Skin epidermis (tissue), 12 donors: ENCODE results near the gene ATP5MK.
"Not testable (repeated sequence)": the region's sequence is repeated elsewhere in the genome, so short reads cannot be mapped to it uniquely, and the experiment has no call there.

Experiments used
- H3K27ac ChIP-seq, 21 experiments: fragments of 200-600 bp; sonication (generic) in 11 of 21; one replicate each; pipeline ENCODE4 v1.5.0; 2020; ENCODE audit warnings: mild to moderate bottlenecking in 3 of 21, inconsistent platforms in 2 of 21, moderate library complexity in 2 of 21
- H3K4me3 ChIP-seq, 7 experiments: fragments of 200-600 bp; sonication (generic) in 2 of 7; one replicate each; pipeline ENCODE4 v1.5.0; 2020; ENCODE audit warnings: inconsistent platforms in 2 of 7, mild to moderate bottlenecking in 2 of 7, moderate library complexity in 1 of 7

ATP5MK gene, protein sequence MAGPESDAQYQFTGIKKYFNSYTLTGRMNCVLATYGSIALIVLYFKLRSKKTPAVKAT

DNA sequence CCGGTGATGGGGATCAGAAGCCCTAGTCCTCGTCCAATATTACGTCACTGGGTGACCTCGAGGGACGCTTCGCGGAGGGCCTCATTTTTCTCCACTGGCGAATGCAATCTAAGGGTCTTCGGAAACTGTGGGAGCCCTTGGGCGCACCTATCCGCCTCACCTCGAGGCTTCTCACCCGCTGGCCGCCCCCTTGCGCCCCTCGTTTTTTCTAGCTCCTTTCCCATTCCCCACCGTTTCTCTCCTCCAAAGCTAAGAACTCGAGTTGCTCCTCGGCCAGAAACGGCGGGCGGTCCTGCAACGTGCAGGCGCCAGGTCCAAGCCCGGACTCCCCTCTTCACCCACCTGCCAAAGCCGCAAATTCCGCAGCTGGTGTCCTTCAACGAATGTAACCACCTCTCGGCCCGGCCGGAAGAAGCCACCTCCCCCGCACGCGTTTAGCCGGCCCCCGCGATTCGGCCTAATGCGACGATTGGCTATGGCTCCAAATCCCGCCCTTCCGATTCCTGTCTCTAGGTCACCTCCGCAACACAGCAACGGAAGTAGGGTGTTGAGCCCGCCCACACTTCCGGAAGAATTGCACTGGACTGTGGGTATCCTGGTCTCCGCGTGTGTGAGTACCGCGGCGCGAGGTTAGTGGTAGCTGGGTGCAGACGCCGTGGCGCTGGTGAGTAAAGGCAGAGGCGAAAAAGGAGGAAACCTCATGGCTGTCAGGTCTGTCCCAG is at the start of gene ATP5MK, which contains the start of gene PDCD11:
Gene ATP5MK, minus strand, starts transcription at position 409 of the 722 bp plus-strand sequence. CDS start 4,018 bp downstream, outside the sequence.
Gene PDCD11, plus strand, starts transcription at position 560 of the 722 bp plus-strand sequence. CDS start 1,801 bp downstream, outside the sequence.
- Histone ChIP-seq H3K27ac (peak within 1 kb of the TSS; percentile 55 to 97 (median 87)), H3K4me3 (peak within 1 kb of the TSS; percentile 63 to 98 (median 86))

DNA sequence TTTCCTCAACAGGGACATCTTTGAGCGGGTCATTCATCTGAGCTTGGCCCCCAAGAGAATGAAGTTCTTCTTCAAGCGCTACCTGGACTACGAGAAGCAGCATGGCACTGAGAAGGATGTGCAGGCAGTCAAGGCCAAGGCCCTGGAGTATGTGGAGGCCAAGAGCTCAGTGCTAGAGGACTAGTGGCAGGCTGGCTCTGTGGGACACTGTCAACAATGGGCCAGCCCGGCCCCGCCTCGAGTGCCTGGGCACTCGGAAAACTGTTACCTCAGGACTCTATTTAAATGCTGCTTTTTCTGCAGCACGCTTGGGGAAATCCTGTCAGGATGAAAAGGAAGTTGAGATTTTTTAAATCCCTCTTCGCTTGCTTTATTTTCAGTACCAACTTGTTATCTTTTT is 49.1 kb upstream of the ATP5MK start:
- H3K27ac ChIP-seq: peak overlapping the region in 15 of 21 experiments; percentile 5 to 87 (median 68)

DNA sequence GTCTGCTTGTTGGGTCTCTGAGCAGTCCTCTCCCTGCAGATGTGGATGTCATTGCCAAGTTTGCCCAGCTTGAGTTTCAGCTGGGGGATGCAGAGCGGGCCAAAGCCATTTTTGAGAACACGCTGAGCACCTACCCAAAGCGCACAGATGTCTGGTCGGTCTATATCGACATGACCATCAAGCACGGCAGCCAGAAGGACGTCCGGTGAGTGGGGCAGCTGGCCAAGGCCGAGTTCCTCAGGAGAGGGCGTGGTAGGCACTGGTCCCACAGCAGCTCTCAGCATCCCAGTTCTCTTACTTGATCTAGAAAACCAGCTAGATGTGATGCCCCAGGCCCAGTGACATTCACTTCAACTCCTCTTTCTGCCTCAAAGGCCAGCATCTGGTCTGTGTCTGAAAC is 48.2 kb upstream of the ATP5MK start:
- Histone ChIP-seq H3K4me3 (no peak overlapping the region), H3K27ac (peak overlapping the region in 5 of 21 experiments; percentile 0 to 87 (median 72))

More for the DNA sequence above, 49.1 kb upstream of the ATP5MK start:
- no peak overlapping the region for H3K4me3 ChIP-seq

DNA sequence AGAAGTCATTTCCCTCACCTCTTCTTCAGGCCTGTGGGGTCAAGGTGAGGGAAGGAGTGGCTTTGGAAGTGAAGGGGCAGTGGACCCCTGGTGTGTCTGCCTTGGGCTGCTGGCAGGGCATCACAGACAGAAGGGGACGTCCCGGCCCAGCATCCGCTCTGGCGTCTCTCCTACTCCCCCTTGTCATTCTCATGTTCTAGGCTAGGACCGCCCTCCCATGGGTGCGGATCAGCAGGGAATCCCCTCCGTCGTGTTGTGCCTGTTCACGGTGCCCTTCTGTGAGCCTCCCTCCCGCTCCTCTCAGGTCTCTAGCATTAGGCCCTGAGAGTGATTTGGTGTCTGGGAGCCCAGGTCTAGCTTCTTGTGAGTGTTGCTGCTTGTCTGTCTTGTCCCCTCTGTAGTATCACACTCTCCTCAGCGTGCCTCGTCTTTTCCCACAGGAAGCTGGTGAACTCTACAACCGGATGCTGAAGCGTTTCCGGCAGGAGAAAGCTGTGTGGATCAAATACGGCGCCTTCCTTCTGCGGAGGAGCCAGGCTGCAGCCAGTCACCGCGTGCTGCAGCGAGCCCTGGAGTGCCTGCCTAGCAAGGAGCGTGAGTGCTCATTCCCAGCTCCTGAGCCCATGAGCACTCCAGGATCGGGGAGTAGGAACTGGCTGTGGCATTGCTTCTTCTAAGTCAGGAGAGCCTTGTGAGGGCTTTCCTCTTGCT is 47.4 kb upstream of the ATP5MK start:
- H3K4me3 ChIP-seq: no peak overlapping the region
- H3K27ac ChIP-seq: peak overlapping the region in 8 of 21 experiments; percentile 2 to 61 (median 16)

DNA sequence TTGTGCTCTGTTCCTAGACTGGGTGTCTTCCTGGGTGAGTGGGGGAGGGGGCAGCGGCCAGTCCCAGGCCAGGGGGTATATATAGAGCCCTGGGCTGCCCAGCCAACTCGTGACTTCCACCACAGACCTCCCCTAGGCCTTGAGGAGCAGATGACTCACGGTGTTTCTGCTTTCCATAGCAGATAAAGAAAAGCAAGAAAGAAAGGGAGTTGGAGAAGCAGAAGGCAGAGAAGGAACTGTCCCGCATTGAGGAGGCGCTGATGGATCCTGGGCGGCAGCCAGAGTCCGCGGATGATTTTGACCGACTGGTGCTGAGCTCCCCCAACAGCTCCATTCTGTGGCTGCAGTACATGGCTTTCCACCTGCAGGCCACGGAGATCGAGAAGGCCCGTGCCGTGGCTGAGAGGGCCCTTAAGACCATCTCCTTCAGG is 45.8 kb upstream of the ATP5MK start:
- H3K4me3 ChIP-seq: no peak overlapping the region
- H3K27ac ChIP-seq: peak overlapping the region in 12 of 21 experiments; percentile 18 to 63 (median 44)

DNA sequence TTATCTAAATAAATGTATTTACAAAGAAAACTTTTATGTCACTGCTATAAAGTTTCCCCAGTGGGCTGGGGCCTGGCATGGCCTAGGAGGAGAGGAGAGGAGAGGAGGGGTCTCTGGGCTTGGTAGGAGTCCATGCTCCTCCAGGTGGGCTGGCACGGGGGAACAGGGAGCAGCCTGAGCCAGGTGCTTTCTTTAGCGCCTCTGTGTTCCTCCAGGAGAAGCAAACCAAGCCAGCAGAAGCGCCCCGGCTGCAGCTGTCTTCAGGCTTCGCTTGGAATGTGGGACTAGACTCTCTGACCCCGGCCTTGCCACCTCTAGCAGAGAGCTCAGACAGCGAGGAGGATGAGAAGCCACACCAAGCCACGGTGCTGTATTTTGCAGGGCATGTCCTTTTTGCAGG is 45.3 kb upstream of the ATP5MK start:
- no peak overlapping the region for H3K4me3 ChIP-seq
- peak overlapping the region in 10 of 21 experiments; percentile 18 to 61 (median 44) for H3K27ac ChIP-seq

DNA sequence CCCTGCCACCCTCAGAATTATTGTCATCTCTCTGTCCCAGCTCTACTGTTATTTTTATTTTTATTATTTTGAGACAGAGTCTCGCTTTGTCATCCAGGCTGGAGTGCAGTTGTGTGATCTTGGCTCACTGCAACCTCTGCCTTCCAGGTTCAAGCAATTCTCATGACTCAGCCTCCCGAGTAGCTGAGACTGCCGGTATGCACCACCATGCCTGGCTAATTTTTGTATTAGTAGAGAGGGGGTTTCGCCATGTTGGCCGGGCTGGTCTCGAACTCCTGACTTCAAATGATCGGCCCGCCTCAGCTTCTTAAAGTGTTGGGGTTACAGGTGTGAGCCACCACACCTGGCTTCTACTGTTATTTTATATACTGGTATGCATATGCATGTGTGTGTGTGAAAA is 44.9 kb upstream of the ATP5MK start:
- Histone ChIP-seq H3K4me3 (no peak overlapping the region), H3K27ac (peak overlapping the region in 8 of 21 experiments; percentile 18 to 61 (median 44))

DNA sequence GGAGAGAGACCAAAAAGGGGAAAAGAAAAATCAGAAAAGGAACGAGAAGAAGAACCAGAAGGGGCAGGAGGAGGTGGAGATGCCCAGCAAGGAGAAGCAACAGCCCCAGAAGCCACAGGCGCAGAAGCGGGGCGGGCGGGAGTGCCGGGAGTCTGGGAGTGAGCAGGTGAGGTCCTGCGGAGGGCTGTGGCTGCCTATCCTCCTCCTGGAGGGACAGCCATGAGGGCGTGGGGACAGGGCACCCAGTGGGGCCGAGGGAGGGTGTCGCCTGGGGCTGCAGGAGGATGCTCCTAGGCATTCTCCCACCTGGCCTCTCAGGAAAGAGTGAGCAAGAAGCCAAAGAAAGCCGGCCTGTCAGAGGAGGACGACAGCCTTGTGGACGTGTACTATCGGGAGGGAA is 44.1 kb upstream of the ATP5MK start:
- Histone ChIP-seq H3K27ac (no peak overlapping the region), H3K4me3 (no peak overlapping the region)

DNA sequence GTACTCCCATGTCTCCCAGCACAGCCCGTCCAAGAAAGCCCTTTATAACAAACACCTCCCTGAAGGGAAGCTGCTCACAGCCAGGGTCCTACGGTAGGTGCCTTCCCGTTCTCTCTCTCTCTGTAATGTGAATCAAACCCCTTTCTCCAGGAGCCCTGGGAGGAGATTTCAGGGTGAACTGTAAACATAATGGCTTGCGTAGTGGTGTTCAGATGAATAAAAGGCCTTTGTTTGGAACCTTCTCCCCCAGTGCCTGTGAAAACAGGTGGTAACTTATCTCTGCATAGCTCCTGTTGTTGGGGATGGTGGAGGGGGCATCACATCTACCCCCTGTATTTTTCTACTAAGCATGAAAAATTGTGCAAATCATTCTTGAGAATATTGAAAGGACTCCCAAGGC is 43.5 kb upstream of the ATP5MK start:
- no peak overlapping the region for H3K4me3 ChIP-seq
- no peak overlapping the region for H3K27ac ChIP-seq

DNA sequence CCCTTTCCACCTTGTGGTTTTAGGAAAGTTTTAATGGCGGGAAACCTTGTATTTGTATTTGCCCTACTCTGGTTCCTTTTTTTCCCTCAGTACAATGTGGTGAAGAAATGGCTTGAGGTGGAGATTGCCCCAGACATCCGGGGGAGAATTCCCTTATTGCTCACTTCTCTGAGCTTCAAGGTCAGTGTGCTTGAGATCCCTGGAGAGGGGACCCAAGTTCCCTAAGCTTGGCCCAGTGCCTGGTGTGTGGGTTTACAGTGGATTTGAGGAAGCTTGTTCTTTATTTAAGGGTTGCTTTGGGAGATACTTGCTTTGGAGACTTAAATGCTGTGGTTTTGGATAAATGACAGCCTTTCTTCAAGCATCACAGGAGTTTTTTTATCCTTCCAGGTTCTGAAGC is 37.6 kb upstream of the ATP5MK start:
- H3K27ac ChIP-seq: no peak overlapping the region
- no peak overlapping the region for H3K4me3 ChIP-seq

DNA sequence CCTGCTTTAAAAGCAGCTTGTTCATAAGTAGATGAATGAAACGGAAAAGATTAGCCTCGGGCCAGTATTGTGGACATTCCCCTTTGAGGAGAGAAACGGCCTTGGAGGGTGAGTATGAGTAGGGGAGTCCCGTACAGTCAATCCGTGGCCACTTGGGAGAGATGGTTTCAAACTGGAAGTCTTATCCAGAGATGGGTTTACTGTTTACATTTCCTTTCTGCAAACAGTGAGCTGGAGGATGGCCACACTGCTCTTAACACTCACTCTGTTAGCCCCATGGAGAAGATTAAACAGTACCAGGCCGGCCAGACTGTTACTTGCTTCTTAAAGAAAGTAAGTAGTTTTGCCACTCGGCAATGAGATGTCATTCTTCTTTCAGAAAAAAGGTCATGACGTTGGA is 35.6 kb upstream of the ATP5MK start:
- no peak overlapping the region for H3K4me3 ChIP-seq
- no peak overlapping the region for H3K27ac ChIP-seq

DNA sequence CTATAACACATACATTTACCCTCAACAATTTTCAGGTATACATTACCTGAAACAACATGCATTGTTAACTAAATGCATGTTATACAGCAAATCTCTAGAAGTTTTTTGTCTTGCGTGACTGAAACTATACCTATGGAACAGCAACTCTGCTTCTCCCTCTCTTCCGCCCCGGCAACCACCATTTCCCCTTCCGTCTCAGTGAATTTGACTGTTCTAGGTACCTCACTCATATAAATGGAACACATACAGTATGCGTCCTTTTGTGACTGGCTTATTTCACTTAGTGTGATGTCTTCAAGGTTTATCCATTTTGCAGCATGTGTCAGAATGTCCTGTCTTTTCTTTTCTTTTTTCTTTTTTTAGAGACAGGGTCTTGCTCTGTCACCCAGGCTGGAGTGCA is 33.4 kb upstream of the ATP5MK start:
- Histone ChIP-seq H3K27ac (peak overlapping the region in 1 of 21 experiments; percentile 23), H3K4me3 (no peak overlapping the region)

DNA sequence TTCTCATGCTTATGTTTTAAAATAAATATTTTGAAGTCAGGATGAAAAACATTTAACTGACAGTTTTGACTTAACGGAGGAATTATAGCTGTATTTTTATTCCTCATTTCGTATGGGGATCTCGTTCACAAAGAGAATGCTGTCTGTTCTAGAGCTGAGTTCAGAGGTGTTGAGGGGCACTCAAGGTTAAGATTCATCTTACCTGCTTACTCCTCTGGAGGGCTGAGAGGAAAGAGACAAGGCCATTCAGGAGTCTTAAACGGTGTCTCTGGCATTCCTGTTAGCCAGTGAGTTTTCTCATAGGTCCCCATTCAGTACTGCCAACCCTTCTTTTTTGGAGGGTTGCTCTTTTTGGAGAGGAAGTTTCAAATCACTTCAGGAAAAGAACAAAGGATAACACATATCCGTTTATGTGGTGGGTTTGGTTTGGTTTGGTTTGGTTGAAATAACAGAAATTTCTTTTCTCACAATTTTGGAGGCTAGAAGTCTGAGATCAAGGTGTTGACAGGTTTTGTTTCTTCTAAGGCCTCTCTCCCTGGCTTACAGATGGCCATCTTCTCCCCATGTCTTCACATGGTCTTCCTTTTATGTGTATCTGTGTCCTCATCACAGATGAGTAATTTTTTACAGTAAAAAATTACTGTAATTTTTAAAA is 32.8 kb upstream of the ATP5MK start:
- Histone ChIP-seq H3K4me3 (no peak overlapping the region), H3K27ac (peak overlapping the region in 1 of 21 experiments; percentile 23)

DNA sequence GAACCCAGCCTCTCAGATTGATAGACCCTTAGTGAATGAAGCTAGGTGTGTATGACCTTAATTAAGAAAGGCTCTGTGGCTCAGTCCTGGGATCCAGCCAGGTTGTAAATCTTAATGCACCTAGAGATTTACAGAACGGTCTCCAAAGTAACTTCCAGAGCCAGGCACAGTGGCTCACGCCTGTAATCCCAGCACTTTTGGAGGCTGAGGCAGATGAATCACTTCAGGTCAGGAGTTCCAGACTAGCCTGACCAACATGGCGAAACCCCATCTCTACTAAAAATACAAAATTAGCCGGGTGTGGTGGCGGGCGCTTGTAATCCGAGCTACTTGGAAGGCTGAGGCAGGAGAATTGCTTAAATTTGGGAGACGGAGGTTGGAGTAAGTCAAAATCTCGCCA is 31.6 kb upstream of the ATP5MK start:
- no peak overlapping the region for H3K4me3 ChIP-seq
- no peak overlapping the region for H3K27ac ChIP-seq

DNA sequence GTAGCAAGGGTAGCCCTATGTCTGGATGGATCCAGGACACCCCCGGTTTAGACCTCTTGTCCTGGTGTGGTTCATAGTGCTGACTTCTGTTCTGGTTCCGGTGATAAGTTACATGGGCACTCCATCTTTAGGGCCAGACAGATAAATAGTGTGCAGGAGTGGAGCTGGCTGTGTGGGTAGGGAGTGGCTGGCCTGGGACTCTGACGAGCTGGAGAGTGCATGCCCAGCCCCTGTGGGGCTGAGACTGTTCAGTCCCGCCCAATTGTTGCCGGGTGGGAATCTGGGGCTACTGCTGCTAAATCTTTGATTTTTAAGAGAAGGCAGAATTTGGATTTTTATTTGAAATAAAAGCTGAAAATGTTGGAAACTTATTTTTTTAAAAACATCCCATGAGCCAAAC is 27.5 kb upstream of the ATP5MK start:
- Histone ChIP-seq H3K4me3 (no peak overlapping the region), H3K27ac (no peak overlapping the region)

DNA sequence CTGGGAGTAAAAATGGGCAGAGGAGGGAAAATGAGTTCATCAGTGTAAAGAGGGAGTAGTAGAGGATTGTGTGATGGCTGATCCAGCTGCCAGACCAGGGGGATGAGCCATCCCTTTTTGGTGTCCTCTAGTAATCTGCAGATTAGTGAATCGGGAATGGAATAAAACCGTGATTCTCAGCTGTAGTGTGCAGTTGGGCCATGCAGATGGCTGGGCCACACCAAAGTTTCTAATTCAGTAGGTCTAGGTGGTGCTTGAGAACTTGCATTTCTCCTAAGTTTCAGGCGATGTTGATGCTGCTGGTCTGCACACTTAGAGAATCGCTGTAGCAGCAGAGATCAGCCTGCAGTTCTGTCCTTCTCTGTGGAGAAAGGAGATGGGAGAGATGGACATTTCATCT is 22.8 kb upstream of the ATP5MK start:
- no peak overlapping the region for H3K27ac ChIP-seq
- H3K4me3 ChIP-seq: no peak overlapping the region

DNA sequence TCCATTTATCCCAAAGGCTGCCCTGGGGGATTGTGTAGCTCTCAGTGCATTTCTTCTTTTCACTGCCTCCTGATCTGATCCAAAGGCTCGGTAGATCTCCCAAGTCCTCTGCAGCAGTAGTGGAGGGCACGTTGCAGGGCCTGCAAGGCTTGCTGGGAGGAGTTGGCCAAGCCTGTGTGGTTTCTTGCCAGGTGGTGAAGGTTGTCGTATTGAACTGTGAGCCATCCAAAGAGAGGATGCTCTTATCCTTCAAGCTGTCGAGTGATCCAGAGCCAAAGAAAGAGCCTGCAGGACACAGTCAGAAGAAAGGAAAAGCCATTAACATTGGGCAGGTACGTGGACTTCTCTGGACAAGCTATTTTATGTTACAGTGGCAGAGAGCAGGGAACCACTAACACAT is 21.3 kb upstream of the ATP5MK start:
- H3K4me3 ChIP-seq: no peak overlapping the region
- H3K27ac ChIP-seq: no peak overlapping the region

DNA sequence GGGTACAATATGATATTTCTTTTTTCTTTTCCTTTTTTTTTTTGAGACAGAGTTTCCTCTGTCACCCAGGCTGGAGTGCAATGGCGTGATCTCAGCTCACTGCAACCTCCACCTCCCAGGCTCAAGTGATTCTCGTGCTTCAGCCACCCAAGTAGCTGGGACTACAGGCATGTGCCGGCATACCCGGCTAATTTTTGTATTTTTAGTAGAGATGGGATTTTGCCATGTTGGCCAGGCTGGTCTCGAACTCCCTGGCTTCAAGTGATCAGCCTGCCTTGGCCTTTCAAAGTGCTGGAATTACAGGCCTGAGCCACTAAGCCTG is 20.8 kb upstream of the ATP5MK start:
- H3K4me3 ChIP-seq, H3K27ac ChIP-seq: not testable (repeated sequence)

DNA sequence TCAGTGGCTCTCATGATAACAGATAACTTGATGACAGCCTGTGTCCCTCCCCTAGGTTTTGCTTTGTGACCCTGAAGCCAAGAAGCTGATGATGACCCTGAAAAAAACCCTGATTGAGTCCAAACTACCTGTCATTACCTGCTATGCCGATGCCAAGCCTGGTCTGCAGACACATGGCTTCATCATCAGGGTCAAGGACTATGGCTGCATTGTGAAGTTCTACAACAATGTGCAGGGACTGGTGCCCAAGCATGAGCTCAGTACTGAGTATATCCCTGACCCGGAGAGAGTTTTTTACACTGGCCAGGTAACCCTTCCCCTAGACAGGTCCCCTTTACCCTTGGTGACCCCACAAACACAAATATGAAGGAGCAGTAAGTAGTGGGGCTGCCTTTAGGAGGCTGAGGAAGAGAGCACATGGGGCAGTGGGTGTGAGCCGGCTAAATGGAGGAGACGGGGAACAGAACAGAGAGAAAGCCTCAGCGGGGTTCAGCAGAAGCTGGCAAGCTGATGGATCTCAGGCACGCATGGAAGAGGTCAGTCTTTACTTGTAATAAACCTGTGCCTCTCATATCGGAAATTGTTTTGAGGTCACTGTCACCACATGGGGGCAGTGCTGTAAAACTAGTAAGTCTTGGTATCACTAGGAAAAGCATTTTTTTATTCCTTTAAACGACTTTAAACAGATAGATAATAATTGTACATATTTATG is 20.3 kb upstream of the ATP5MK start:
- no peak overlapping the region for H3K4me3 ChIP-seq
- no peak overlapping the region for H3K27ac ChIP-seq

DNA sequence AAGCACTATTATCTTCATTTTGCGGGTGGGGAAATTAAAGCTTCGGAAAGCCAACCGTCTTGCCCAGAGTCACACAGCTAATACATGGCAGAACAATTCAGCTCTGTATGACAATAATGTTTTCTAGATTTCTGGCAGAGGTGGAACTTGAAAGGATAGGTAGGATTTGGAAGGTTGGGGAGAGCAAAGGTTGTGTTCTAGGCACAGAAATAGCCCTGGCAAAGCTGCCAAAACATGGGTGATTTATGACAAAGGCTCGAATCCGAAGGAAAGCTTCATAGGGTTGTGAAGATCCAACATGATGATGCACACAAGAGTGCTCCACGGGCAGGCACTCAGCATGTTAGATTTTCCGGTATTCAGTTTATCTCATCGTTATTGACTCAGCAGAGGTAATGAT is 19.3 kb upstream of the ATP5MK start:
- H3K27ac ChIP-seq: no peak overlapping the region
- no peak overlapping the region for H3K4me3 ChIP-seq
